CD4-positive, alpha-beta T cell treated with Interleukin-4 for 4 hours (primary cell): ENCODE measurements around the gene DEPDC4.

ENCODE experiments used
- DNase-seq: peaks from one replicate; pipeline ENCODE4 v3.0.0-alpha.2; 2020

The DEPDC4 gene

GRCh38 chr12:100211698-100212097, 55.2 kb downstream of the DEPDC4 start:
- no peak for DNase-seq

DNA sequence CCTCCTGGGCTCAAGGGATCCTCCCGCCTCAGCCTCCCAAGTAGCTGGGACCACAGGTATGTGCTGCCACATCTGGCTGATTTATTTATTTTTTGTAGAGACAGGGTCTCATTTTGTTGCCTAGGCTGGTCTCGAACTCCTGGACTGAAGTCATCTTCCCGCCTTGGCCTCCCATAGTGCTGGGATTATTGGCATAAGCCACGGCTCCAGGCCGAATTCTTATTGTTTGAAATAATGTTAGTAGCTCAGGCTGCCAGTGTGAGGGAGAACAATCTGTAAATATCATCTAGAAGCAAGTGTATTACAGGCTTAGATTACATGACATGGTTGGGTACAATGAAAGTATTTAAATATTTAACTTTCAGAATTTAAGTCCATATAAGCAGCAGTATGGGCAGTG, 58.0 kb downstream of the DEPDC4 start:
- DNase-seq: no peak

DNA sequence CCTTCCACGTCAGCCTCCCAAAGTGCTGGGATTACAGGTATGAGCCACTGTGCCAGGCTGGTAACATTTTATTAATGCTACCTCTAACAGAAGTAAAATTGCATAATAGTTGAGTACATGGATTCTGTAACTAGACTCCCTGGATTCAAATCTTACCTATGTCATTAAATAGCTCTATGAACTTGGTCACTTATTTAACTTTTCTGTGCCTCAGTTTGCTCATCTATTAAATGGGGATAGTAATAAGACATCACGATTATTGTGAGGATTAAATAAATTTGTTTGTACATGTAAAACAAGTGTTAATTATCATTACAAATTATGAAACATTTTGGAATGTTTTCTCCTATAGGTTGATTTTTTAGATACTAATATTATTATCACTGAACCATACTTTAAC, 59.6 kb downstream of the DEPDC4 start:
- no peak for DNase-seq

DNA sequence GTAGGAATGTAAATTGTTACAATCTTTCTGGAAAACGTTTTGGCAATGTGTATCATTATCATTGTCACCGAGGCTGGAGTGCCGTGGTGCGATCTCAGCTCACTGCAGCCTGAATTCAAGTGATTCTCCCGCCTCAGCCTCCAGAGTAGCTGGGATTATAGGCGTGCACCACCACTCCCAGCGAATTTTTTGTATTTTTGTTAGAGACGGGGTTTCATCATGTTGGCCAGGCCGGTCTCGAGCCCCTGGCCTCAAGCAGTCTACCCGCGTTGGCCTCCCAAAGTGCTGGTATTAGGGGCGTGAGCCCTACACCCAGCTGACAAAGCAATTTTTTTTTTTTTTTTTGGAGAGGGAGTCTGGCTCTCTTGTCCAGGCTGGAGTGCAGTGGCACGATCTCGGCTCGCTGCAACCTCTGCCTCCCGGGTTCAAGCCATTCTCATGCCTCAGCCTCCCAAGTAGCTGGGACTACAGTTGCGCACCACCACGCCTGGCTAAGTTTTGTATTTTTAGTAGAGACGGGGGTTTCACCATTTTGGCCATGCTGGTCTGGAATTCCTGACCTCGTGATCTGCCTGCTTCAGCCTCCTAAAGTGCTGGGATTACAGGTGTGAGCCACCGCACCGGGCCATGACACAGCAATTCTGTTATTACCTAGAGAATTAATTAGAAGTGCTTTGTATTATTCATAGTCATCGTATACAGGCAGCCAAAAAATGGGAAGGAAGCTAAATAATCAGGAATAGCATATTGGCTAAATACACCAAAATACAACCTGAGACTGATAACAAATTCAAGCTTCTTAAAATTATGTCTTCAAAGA, 65.1 kb downstream of the DEPDC4 start:
- no peak for DNase-seq

- DNase-seq: peak; percentile 98
Measured at GRCh38 chr12:100200463-100201181, 66.3 kb downstream of the DEPDC4 start, which contains the start of gene ACTR6. ACTR6 (plus strand) TSS chr12:100200815; CDS start chr12:100200852, 37 bp downstream.

DNA sequence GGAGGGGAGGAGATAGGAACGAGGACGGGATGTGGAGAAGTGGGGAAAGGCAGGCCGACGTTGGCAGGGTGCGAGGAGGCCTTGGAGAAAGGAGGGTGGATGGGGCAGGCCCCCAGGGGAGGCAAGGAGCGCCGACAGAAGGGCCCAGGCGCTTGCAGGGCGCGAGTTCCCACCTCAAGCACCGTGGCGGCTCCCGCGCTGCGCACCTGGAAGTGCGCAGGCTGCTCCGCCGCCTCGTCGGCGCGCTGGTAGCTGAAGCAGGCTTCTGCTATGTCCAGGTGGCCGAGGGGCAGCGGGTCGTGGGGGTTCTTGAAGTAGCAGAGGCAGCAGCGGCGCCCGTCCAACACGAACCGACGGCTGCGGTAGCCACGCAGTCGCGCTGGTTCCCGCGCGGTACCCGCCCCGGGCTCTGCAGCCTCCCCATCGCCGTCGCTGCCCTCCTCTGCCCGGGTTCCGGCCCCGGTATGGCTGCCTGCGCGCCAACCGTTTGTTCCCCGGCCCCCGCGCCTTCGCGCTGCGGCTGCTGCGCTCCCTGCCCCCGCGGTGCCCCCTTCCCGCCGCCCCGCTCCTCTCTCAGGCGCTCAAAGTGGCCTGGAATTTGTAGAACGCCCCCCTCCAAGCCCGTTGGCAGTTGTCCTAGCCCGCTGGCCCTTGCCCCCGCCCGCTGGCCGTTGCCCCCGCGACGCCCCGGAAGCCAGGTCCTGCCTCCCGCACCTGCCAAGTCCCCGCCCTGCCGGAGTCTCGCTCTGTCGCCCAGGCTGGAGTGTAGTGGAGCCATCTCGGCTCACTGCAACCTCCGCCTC, 67.3 kb downstream of the DEPDC4 start:
- peak; percentile 75 for DNase-seq

DNA sequence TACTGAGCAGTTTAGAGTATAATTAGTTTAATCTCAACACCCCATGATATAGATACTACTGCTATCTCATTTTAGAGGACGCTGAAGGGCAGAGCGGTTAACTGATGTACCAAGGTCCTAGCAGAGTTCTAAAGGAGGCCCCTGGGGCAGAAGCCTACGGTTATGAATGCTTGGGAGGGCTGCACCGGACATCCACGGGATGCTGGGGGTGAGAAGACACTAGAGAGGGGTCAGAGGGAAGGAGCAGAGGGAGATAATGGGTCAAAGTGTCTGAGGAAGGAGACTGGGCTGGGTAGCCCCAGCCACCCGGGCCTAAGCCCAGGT, 67.9 kb downstream of the DEPDC4 start:
- no peak for DNase-seq

GRCh38 chr12:100197486-100197885, 69.4 kb downstream of the DEPDC4 start:
- no peak for DNase-seq

- no peak for DNase-seq
Measured at GRCh38 chr12:100193085-100193484, 73.8 kb downstream of the DEPDC4 start.
